Neural cell (in vitro differentiated cells): ENCODE data around the gene GLT1D1. TPM values are rescaled to one million over a fixed set of nuclear protein-coding genes. Genes with fewer than 3 reads are reported as not detected.
"Not testable (repeated sequence)": the region's sequence is repeated elsewhere in the genome, so short reads cannot be mapped to it uniquely, and the experiment has no call there.

Experiments
- H2AFZ ChIP-seq: fragments of 200-600, 300-800 bp; sonication (generic), shearing (Covaris generic); 2 replicates; pipeline ENCODE4 v1.6.0; 2014; ENCODE audit warnings: low read depth, mild to moderate bottlenecking, antibody characterized with exemption, low read length, moderate library complexity
- H3F3A ChIP-seq: fragments of 200-600 bp; shearing (Covaris generic); 2 replicates; pipeline ENCODE4 v1.6.1; 2016; ENCODE audit warnings: mild to moderate bottlenecking, moderate library complexity, mixed read lengths, antibody characterized with exemption, low read length; ENCODE audit not compliant: insufficient read depth, poor library complexity, severe bottlenecking
- H3K27ac ChIP-seq: fragments of 200-600, 300-800 bp; sonication (generic), shearing (Covaris generic); 2 replicates; pipeline ENCODE4 v1.5.1; 2014; ENCODE audit warnings: mild to moderate bottlenecking, low read length, moderate library complexity
- H3K27me3 ChIP-seq: fragments of 300-800, 200-600 bp; sonication (generic), shearing (Covaris generic); 2 replicates; pipeline ENCODE4 v1.6.0; 2014; ENCODE audit warnings: mild to moderate bottlenecking, low read depth, low read length, moderate library complexity; ENCODE audit not compliant: insufficient read depth
- H3K36me3 ChIP-seq: fragments of 300-800, 200-600 bp; sonication (generic), shearing (Covaris generic); 2 replicates; pipeline ENCODE4 v1.5.1; 2014; ENCODE audit warnings: mild to moderate bottlenecking, antibody characterized with exemption, low read length, moderate library complexity; ENCODE audit not compliant: insufficient read depth
- H3K4me2 ChIP-seq: fragments of 300-800, 200-600 bp; sonication (generic), shearing (Covaris generic); 2 replicates; pipeline ENCODE4 v1.6.0; 2014; ENCODE audit warnings: mild to moderate bottlenecking, low read length
- H3K4me3 ChIP-seq: fragments of 300-800, 200-600 bp; sonication (generic), shearing (Covaris generic); 2 replicates; pipeline ENCODE4 v1.5.1; 2014; ENCODE audit warnings: mild to moderate bottlenecking, low read length, moderate library complexity
- H3K79me2 ChIP-seq: fragments of 200-600 bp; shearing (Covaris generic); replicated peaks from 2 replicates; pipeline ENCODE4 v1.6.0; 2014; ENCODE audit warnings: mild to moderate bottlenecking, low read length, moderate library complexity; ENCODE audit not compliant: insufficient read depth
- H3K9ac ChIP-seq: fragments of 300-800, 200-600 bp; sonication (generic), shearing (Covaris generic); 2 replicates; pipeline ENCODE4 v1.6.1; 2016; ENCODE audit warnings: mild to moderate bottlenecking, low read length, mixed read lengths
- H3K9me2 ChIP-seq: fragments of 200-600 bp; shearing (Covaris generic); 2 replicates; pipeline ENCODE4 v1.6.1; 2016; ENCODE audit warnings: mild to moderate bottlenecking, low read length, mixed read lengths; ENCODE audit not compliant: insufficient read depth
- H3K9me3 ChIP-seq: fragments of 200-600, 300-800 bp; sonication (generic), shearing (Covaris generic); 2 replicates; pipeline ENCODE4 v1.6.1; 2016; ENCODE audit warnings: mild to moderate bottlenecking, mixed run types, low read length, moderate library complexity, mixed read lengths
- H4K20me1 ChIP-seq: fragments of 200-600 bp; shearing (Covaris generic); 2 replicates; pipeline ENCODE4 v1.6.1; 2016; ENCODE audit warnings: mild to moderate bottlenecking, mixed run types; ENCODE audit not compliant: insufficient read depth
- EP300 ChIP-seq: fragments of 450-650 bp; conservative IDR thresholded peaks from 2 replicates; pipeline ENCODE4 v1.6.1; 2014; ENCODE audit warnings: antibody characterized with exemption, mild to moderate bottlenecking, moderate library complexity; ENCODE audit not compliant: poor library complexity, severe bottlenecking
- EZH2 ChIP-seq: fragments of 200-600, 300-800 bp; shearing (Covaris generic), sonication (generic); IDR thresholded peaks from 2 replicates; pipeline ENCODE4 v1.6.1; 2014; ENCODE audit warnings: antibody characterized with exemption, low read length, borderline replicate concordance, mild to moderate bottlenecking; ENCODE audit not compliant: insufficient read depth, poor library complexity, severe bottlenecking
- MXI1 ChIP-seq: fragments of 450-650 bp; conservative IDR thresholded peaks from 2 replicates; pipeline ENCODE4 v1.6.1; 2014; ENCODE audit warnings: antibody characterized with exemption, mild to moderate bottlenecking; ENCODE audit not compliant: poor library complexity, severe bottlenecking
- POLR2AphosphoS5 ChIP-seq: IDR thresholded peaks from 2 replicates; pipeline ENCODE4 v1.6.1; 2012
- RAD21 ChIP-seq: fragments of 450-650 bp; conservative IDR thresholded peaks from 2 replicates; pipeline ENCODE4 v1.6.1; 2014; ENCODE audit warnings: antibody characterized with exemption, mild to moderate bottlenecking, moderate library complexity
- SMC3 ChIP-seq: fragments of 450-650 bp; conservative IDR thresholded peaks from 2 replicates; pipeline ENCODE4 v1.6.1; 2014; ENCODE audit warnings: antibody characterized with exemption, mild to moderate bottlenecking, moderate library complexity; ENCODE audit not compliant: poor library complexity
- TAF1 ChIP-seq: IDR thresholded peaks from 2 replicates; pipeline ENCODE4 v1.6.1; 2012; ENCODE audit warnings: low read depth
- polyA plus RNA-seq: library from polyadenylated mRNA; depleted of rRNA; stranded (reverse); fragments of >200 nt; gene quantifications from 2 replicates; pipeline ENCODE4 v1.2.3, GENCODE V29; 2014
- TF ChIP-seq, protein P1 (sequence below): IDR thresholded peaks from 2 replicates; pipeline ENCODE4 v1.6.1; 2012; ENCODE audit warnings: borderline replicate concordance
- TF ChIP-seq, protein P2 (sequence below): fragments of 450-650 bp; IDR thresholded peaks from 2 replicates; pipeline ENCODE4 v1.5.1; 2014; ENCODE audit warnings: antibody characterized with exemption, mild to moderate bottlenecking, moderate library complexity; ENCODE audit not compliant: poor library complexity, severe bottlenecking

Gene GLT1D1
- polyA plus RNA-seq, 1 donor from 2014 or later = 3.9 TPM

DNA sequence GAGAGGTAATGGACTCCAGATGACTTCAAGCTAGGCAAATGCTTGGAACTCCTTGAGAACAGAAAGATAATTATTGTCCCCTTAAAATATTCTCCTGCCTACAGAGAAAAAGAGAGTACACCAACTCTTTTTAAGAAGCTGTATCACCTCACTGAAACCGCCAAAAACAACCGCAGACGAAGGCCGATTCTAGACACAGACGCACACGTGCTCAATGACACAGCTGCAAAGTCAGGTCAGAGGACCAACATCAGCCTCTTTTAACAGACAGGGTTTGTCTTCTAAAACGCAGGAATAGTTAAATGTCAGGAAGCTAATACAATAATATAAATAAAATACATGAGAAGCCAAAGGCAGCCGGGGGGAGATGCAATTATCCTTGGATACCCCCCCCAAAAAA is 48.5 kb upstream of the GLT1D1 start:
- H3K9me3 ChIP-seq = no peaks in the 10 kb centered on the region
- peaks cover 12% of the 10 kb centered on the region for H3K36me3 ChIP-seq
- TF ChIP-seq RAD21 (no peak), TAF1 (no peak), EZH2 (no peak), POLR2AphosphoS5 (no peak), EP300 (no peak), MXI1 (no peak), SMC3 (no peak)
- TF ChIP-seq, protein P1, sequence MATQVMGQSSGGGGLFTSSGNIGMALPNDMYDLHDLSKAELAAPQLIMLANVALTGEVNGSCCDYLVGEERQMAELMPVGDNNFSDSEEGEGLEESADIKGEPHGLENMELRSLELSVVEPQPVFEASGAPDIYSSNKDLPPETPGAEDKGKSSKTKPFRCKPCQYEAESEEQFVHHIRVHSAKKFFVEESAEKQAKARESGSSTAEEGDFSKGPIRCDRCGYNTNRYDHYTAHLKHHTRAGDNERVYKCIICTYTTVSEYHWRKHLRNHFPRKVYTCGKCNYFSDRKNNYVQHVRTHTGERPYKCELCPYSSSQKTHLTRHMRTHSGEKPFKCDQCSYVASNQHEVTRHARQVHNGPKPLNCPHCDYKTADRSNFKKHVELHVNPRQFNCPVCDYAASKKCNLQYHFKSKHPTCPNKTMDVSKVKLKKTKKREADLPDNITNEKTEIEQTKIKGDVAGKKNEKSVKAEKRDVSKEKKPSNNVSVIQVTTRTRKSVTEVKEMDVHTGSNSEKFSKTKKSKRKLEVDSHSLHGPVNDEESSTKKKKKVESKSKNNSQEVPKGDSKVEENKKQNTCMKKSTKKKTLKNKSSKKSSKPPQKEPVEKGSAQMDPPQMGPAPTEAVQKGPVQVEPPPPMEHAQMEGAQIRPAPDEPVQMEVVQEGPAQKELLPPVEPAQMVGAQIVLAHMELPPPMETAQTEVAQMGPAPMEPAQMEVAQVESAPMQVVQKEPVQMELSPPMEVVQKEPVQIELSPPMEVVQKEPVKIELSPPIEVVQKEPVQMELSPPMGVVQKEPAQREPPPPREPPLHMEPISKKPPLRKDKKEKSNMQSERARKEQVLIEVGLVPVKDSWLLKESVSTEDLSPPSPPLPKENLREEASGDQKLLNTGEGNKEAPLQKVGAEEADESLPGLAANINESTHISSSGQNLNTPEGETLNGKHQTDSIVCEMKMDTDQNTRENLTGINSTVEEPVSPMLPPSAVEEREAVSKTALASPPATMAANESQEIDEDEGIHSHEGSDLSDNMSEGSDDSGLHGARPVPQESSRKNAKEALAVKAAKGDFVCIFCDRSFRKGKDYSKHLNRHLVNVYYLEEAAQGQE = no peak
- TF ChIP-seq, protein P2, sequence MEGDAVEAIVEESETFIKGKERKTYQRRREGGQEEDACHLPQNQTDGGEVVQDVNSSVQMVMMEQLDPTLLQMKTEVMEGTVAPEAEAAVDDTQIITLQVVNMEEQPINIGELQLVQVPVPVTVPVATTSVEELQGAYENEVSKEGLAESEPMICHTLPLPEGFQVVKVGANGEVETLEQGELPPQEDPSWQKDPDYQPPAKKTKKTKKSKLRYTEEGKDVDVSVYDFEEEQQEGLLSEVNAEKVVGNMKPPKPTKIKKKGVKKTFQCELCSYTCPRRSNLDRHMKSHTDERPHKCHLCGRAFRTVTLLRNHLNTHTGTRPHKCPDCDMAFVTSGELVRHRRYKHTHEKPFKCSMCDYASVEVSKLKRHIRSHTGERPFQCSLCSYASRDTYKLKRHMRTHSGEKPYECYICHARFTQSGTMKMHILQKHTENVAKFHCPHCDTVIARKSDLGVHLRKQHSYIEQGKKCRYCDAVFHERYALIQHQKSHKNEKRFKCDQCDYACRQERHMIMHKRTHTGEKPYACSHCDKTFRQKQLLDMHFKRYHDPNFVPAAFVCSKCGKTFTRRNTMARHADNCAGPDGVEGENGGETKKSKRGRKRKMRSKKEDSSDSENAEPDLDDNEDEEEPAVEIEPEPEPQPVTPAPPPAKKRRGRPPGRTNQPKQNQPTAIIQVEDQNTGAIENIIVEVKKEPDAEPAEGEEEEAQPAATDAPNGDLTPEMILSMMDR = no peak
- H3K4me2 ChIP-seq = no peak overlapping the region
- no peak overlapping the region for H2AFZ ChIP-seq
- H3K27me3 ChIP-seq = no peaks in the 10 kb centered on the region
- no peak overlapping the region for H3K27ac ChIP-seq
- no peak overlapping the region for H3K9ac ChIP-seq
- no peaks in the 10 kb centered on the region for H3F3A ChIP-seq
- H3K79me2 ChIP-seq = peaks cover 4% of the 10 kb centered on the region
- H4K20me1 ChIP-seq = no peaks in the 10 kb centered on the region
- H3K9me2 ChIP-seq = no peaks in the 10 kb centered on the region
- H3K4me3 ChIP-seq = no peak overlapping the region

DNA sequence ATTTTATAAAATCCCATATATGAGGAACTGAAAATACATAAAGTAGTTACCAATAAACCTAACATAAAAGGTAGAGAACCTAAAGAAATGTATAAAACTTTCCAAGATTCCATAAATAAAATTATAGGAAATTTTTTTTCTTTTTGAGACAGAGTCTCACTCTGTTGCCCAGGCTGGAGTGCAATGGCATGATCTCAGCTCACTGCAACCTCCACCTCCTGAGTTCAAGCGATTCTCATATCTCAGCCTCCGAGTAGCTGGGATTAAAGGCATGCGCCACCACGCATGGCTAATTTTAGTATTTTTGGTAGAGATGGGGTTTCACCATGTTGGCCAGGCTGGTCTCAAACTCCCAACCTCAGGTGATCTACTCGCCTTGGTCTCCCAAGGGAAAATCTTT is 47.9 kb upstream of the GLT1D1 start:
- H3K27me3 ChIP-seq, H3K79me2 ChIP-seq, H2AFZ ChIP-seq, H3K36me3 ChIP-seq, H3K9ac ChIP-seq, H3K9me2 ChIP-seq, H3K27ac ChIP-seq, H4K20me1 ChIP-seq, H3F3A ChIP-seq, H3K9me3 ChIP-seq, H3K4me3 ChIP-seq, H3K4me2 ChIP-seq: not testable (repeated sequence)

DNA sequence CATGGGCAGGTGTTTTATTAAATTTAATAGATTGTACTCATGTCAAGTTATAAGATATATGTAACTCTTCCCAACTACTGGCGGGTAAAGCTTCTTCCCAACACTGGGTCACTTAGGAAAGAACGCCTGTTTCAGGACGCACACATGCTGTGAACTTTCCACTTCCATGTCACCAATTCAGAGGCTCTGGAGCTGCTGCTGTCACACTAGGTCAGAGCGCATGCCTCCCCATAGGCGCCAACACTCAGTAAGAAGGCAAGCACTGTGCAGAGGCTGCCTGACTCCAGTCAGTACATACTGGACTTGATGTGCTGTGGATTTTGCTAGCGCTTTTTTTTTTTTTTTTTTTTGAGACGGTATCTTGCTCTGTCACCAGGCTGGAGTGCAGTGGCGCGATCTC is 46.7 kb upstream of the GLT1D1 start:
- peaks cover 4% of the 10 kb centered on the region for H3F3A ChIP-seq
- H2AFZ ChIP-seq = no peak overlapping the region
- no peaks in the 10 kb centered on the region for H3K9me3 ChIP-seq
- no peak overlapping the region for H3K27ac ChIP-seq
- H3K4me2 ChIP-seq = no peak overlapping the region
- H3K9me2 ChIP-seq = no peaks in the 10 kb centered on the region
- no peaks in the 10 kb centered on the region for H4K20me1 ChIP-seq
- TF ChIP-seq TAF1 = no peak
- TF ChIP-seq MXI1 = no peak
- no peak for TF ChIP-seq EP300
- TF ChIP-seq SMC3 = no peak
- no peak overlapping the region for H3K9ac ChIP-seq
- no peaks in the 10 kb centered on the region for H3K27me3 ChIP-seq
- peaks cover 6% of the 10 kb centered on the region for H3K36me3 ChIP-seq
- H3K79me2 ChIP-seq = peaks cover 4% of the 10 kb centered on the region
- H3K4me3 ChIP-seq = no peak overlapping the region
